Neural cell (in vitro differentiated cells): ENCODE results near the gene ABCC11.

Experiments
- MXI1 ChIP-seq: fragments of 450-650 bp; conservative IDR thresholded peaks from 2 replicates; pipeline ENCODE4 v1.6.1; 2014; ENCODE audit warnings: antibody characterized with exemption, mild to moderate bottlenecking; ENCODE audit not compliant: poor library complexity, severe bottlenecking
- TF ChIP-seq, protein P1 (sequence below): fragments of 450-650 bp; IDR thresholded peaks from 2 replicates; pipeline ENCODE4 v1.5.1; 2014; ENCODE audit warnings: antibody characterized with exemption, mild to moderate bottlenecking, moderate library complexity; ENCODE audit not compliant: poor library complexity, severe bottlenecking

DNA sequence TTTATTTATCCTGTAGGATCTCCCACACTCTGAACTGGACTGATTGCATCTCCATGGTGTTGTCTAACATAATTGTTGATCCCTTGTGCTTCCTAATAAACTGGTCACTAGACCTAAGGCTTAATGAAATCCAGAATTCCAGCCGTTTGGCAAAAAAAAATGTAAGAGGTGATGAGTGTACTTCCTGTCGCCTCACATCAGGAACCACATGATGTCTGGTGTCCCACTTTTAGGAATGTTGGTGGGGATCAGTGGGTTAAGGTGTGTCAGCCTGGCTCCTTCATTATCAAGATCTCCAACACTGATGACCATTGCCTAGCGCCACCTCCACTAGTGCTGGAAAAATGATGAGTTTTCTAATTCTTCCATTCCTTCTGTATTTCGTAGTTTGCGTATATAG lies 21.9 kb downstream of the ABCC11 start:
- TF ChIP-seq, protein P1, sequence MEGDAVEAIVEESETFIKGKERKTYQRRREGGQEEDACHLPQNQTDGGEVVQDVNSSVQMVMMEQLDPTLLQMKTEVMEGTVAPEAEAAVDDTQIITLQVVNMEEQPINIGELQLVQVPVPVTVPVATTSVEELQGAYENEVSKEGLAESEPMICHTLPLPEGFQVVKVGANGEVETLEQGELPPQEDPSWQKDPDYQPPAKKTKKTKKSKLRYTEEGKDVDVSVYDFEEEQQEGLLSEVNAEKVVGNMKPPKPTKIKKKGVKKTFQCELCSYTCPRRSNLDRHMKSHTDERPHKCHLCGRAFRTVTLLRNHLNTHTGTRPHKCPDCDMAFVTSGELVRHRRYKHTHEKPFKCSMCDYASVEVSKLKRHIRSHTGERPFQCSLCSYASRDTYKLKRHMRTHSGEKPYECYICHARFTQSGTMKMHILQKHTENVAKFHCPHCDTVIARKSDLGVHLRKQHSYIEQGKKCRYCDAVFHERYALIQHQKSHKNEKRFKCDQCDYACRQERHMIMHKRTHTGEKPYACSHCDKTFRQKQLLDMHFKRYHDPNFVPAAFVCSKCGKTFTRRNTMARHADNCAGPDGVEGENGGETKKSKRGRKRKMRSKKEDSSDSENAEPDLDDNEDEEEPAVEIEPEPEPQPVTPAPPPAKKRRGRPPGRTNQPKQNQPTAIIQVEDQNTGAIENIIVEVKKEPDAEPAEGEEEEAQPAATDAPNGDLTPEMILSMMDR, result no peak
- TF ChIP-seq MXI1, result no peak
